ENCODE measurements around the gene UPK1B. TPM values are rescaled to one million over a fixed set of nuclear protein-coding genes. Genes with fewer than 3 reads are reported as not detected.
A peak's percentile ranks its signal among the peaks of the same experiment; 100 is the strongest.

The UPK1B gene
- total and polyA plus RNA-seq, 4 donors = 0.21 to 2.1 (median 0.56) TPM

GRCh38 chr3:119206611-119207511 lies 33.5 kb downstream of the UPK1B start:
- H3K4me1 ChIP-seq (ENCODE audit: control insufficient read depth in 5 of 5, insufficient read depth in 5 of 5, low read length in 5 of 5) = peaks cover 0 to 9% (median 4%) of the 10 kb centered on the region in 5 donors
- no peak overlapping the region for H3K9ac ChIP-seq (ENCODE audit: insufficient read depth in 1 of 2, low read length in 2 of 2)
- H3K9me3 ChIP-seq (ENCODE audit: control insufficient read depth in 4 of 4, insufficient read depth in 3 of 4, low read length in 3 of 4) = no peaks in the 10 kb centered on the region
- no peak for TF ChIP-seq CTCF (IDR thresholded peaks at IDR 0.05; ENCODE audit: control extremely low read depth, extremely low read depth)
- no peaks in the 10 kb centered on the region for H3K27me3 ChIP-seq (ENCODE audit: control insufficient read depth in 3 of 3, insufficient read depth in 3 of 3, low read length in 2 of 3)
- WGBS, 2 donors = 49 to 63% methylated on average over 4 of the region's 4 CpGs
- H3K4me3 ChIP-seq = no peak overlapping the region
- no peak for ATAC-seq (ENCODE audit: insufficient read depth, low FRiP score)
- peaks cover 0 to 12% (median 3%) of the 10 kb centered on the region in 4 donors for H3K36me3 ChIP-seq (ENCODE audit: control insufficient read depth in 4 of 4, insufficient read depth in 4 of 4, low read length in 4 of 4)
- H3K27ac ChIP-seq (ENCODE audit: low read depth in 1 of 2, low read length in 1 of 2) = no peak overlapping the region
- DNase-seq = peak in 1 of 3 donors; percentile 27

- no peak for TF ChIP-seq CTCF (IDR thresholded peaks at IDR 0.05; ENCODE audit: control extremely low read depth, extremely low read depth)
- peaks cover 0 to 9% (median 4%) of the 10 kb centered on the region in 5 donors for H3K4me1 ChIP-seq (ENCODE audit: control insufficient read depth in 5 of 5, insufficient read depth in 5 of 5, low read length in 5 of 5)
- whole genome bisulfite sequencing, 2 donors = 89 to 90% methylated on average over 3 of the region's 3 CpGs
Observed at GRCh38 chr3:119207512-119207875, 34.1 kb downstream of the UPK1B start.

GRCh38 chr3:119211193-119211592 lies 37.8 kb downstream of the UPK1B start:
- Histone ChIP-seq H3K9me3 (ENCODE audit: control insufficient read depth in 4 of 4, insufficient read depth in 3 of 4, low read length in 3 of 4) (no peaks in the 10 kb centered on the region), H3K9ac (ENCODE audit: insufficient read depth in 1 of 2, low read length in 2 of 2) (no peak overlapping the region), H3K4me3 (no peak overlapping the region), H3K4me1 (ENCODE audit: control insufficient read depth in 5 of 5, insufficient read depth in 5 of 5, low read length in 5 of 5) (peaks cover 0 to 6% (median 4%) of the 10 kb centered on the region in 5 donors), H3K27me3 (ENCODE audit: control insufficient read depth in 3 of 3, insufficient read depth in 3 of 3, low read length in 2 of 3) (no peaks in the 10 kb centered on the region), H3K36me3 (ENCODE audit: control insufficient read depth in 4 of 4, insufficient read depth in 4 of 4, low read length in 4 of 4) (peaks cover 17 to 26% (median 20%) of the 10 kb centered on the region in 4 donors), H3K27ac (ENCODE audit: low read depth in 1 of 2, low read length in 1 of 2) (no peak overlapping the region)
- DNase-seq = peak in 2 of 3 donors; percentile 17 to 59
- ATAC-seq (ENCODE audit: insufficient read depth, low FRiP score) = no peak
- WGBS, 2 donors = 34 to 50% methylated on average over 4 of the region's 4 CpGs
- no peak for TF ChIP-seq CTCF (IDR thresholded peaks at IDR 0.05; ENCODE audit: control extremely low read depth, extremely low read depth)

More at GRCh38 chr3:119207512-119207875, 34.1 kb downstream of the UPK1B start:
- Histone ChIP-seq H3K4me3 (no peak overlapping the region), H3K27me3 (ENCODE audit: control insufficient read depth in 3 of 3, insufficient read depth in 3 of 3, low read length in 2 of 3) (no peaks in the 10 kb centered on the region), H3K9me3 (ENCODE audit: control insufficient read depth in 4 of 4, insufficient read depth in 3 of 4, low read length in 3 of 4) (no peaks in the 10 kb centered on the region), H3K27ac (ENCODE audit: low read depth in 1 of 2, low read length in 1 of 2) (no peak overlapping the region), H3K9ac (ENCODE audit: insufficient read depth in 1 of 2, low read length in 2 of 2) (no peak overlapping the region), H3K36me3 (ENCODE audit: control insufficient read depth in 4 of 4, insufficient read depth in 4 of 4, low read length in 4 of 4) (peaks cover 0 to 13% (median 10%) of the 10 kb centered on the region in 4 donors)
- no peak for ATAC-seq (ENCODE audit: insufficient read depth, low FRiP score)
- no peak for DNase-seq

Measured in lung (tissue), 12 donors.